ENCODE measurements around the gene AUTS2. TPM values are rescaled to one million over a fixed set of nuclear protein-coding genes. Genes with fewer than 3 reads are reported as not detected.

The AUTS2 gene
- total RNA-seq, 1 experiment from 2014 or later: 256 TPM

GRCh38 chr7:70047384-70047783, 449.1 kb downstream of the AUTS2 start:
- WGBS (ENCODE audit: extremely low coverage, insufficient read length, low lambda C conversion rate): no CpG with 5 or more reads among the region's 1 CpG

More at GRCh38 chr7:70047384-70047783, 449.1 kb downstream of the AUTS2 start:
- Histone ChIP-seq H2BK120ac (ENCODE audit: low read depth, low read length, poor library complexity, severe bottlenecking) (no peak overlapping the region), H3K9ac (ENCODE audit: extremely low read depth, insufficient read length, low read length) (no peak overlapping the region), H3K18ac (ENCODE audit: insufficient read length, low read depth, low read length) (no peak overlapping the region), H2BK12ac (ENCODE audit: insufficient read length, low read depth, low read length) (no peak overlapping the region), H3K4ac (ENCODE audit: low read depth, low read length) (no peak overlapping the region), H4K5ac (ENCODE audit: insufficient read length, low read depth, low read length) (no peak overlapping the region), H3K4me2 (ENCODE audit: insufficient read depth, insufficient read length, low read length) (no peak overlapping the region), H3K79me1 (ENCODE audit: insufficient read depth, low read depth, low read length, poor library complexity, severe bottlenecking) (no peaks in the 10 kb centered on the region), H4K91ac (ENCODE audit: insufficient read length, low read depth, low read length) (no peak overlapping the region), H3K56ac (ENCODE audit: insufficient read length, low read depth, low read length) (no peak overlapping the region), H3K27ac (ENCODE audit: insufficient read length, low read depth, low read length) (no peak overlapping the region), H2BK5ac (ENCODE audit: insufficient read length, low read length) (no peak overlapping the region), H3K4me1 (ENCODE audit: insufficient read depth, low read length) (peaks cover 5% of the 10 kb centered on the region; the same call in 1 of the 2 replicates), H2BK15ac (ENCODE audit: low read depth, low read length) (no peak overlapping the region), H2AK5ac (ENCODE audit: insufficient read length, low read length) (no peak overlapping the region), H3K9me3 (ENCODE audit: control insufficient read depth, low read depth, low read length) (no peaks in the 10 kb centered on the region), H2BK20ac (ENCODE audit: low read depth, low read length, poor library complexity, severe bottlenecking) (no peak overlapping the region), H3K27me3 (ENCODE audit: insufficient read depth, low read length) (no peaks in the 10 kb centered on the region), H4K8ac (replicated peaks; ENCODE audit: insufficient read length, low read depth, low read length) (no peak overlapping the region), H3K23me2 (ENCODE audit: insufficient read length, low read depth, low read length, poor library complexity, severe bottlenecking) (no peaks in the 10 kb centered on the region), H3K79me2 (ENCODE audit: insufficient read depth, low read length) (no peaks in the 10 kb centered on the region), H2AFZ (ENCODE audit: low read length) (no peak overlapping the region), H3K23ac (ENCODE audit: insufficient read length, low read depth, low read length) (no peak overlapping the region), H3K14ac (ENCODE audit: insufficient read depth, low read length) (no peak overlapping the region), H4K20me1 (ENCODE audit: control insufficient read depth, insufficient read depth, insufficient read length) (no peaks in the 10 kb centered on the region), H3T11ph (ENCODE audit: low read length) (no peak overlapping the region)
- peaks cover 16 to 17% of the 10 kb centered on the region in 2 experiments for H3K4me1 Mint-ChIP-seq
- no peaks in the 10 kb centered on the region for H3K36me3 Mint-ChIP-seq (ENCODE audit: insufficient read depth in 1 of 3, low read depth in 3 of 3)
- H3K9me3 Mint-ChIP-seq: no peaks in the 10 kb centered on the region
- H3K27me3 Mint-ChIP-seq (ENCODE audit: low read depth): no peaks in the 10 kb centered on the region
- no peak overlapping the region for H3K4me3 Mint-ChIP-seq
- TF ChIP-seq CTCF (conservative IDR thresholded peaks at IDR 0.05): no peak
- DNase-seq: no peak
- no peak overlapping the region for H3K27ac Mint-ChIP-seq

Measured in H9 (cell line).